Measurements from ENCODE around the gene TMA7.

- TF ChIP-seq, protein P1, sequence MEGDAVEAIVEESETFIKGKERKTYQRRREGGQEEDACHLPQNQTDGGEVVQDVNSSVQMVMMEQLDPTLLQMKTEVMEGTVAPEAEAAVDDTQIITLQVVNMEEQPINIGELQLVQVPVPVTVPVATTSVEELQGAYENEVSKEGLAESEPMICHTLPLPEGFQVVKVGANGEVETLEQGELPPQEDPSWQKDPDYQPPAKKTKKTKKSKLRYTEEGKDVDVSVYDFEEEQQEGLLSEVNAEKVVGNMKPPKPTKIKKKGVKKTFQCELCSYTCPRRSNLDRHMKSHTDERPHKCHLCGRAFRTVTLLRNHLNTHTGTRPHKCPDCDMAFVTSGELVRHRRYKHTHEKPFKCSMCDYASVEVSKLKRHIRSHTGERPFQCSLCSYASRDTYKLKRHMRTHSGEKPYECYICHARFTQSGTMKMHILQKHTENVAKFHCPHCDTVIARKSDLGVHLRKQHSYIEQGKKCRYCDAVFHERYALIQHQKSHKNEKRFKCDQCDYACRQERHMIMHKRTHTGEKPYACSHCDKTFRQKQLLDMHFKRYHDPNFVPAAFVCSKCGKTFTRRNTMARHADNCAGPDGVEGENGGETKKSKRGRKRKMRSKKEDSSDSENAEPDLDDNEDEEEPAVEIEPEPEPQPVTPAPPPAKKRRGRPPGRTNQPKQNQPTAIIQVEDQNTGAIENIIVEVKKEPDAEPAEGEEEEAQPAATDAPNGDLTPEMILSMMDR (IDR thresholded peaks at IDR 0.05), result no peak
- no peak for TF ChIP-seq POLR2A (IDR thresholded peaks at IDR 0.05)
These were observed 41.2 kb upstream of the TMA7 start for GRCh38 chr3:48398701-48399386.
